NCI-H2196 (cell line): ENCODE data around the gene UNG.

Experiments used
- DNase-seq: peaks from one replicate; lab custom pipeline; 2025; ENCODE audit not compliant: unreplicated experiment; lab: John Stamatoyannopoulos, UW

UNG gene

GRCh38 chr12:109088818-109089217, 8.6 kb upstream of the UNG start:
- no peak for DNase-seq

- no peak for DNase-seq
Observed at GRCh38 chr12:109089683-109090082, 7.7 kb upstream of the UNG start.

- DNase-seq: no peak
Observed at GRCh38 chr12:109092497-109093021, 4.8 kb upstream of the UNG start.

DNA sequence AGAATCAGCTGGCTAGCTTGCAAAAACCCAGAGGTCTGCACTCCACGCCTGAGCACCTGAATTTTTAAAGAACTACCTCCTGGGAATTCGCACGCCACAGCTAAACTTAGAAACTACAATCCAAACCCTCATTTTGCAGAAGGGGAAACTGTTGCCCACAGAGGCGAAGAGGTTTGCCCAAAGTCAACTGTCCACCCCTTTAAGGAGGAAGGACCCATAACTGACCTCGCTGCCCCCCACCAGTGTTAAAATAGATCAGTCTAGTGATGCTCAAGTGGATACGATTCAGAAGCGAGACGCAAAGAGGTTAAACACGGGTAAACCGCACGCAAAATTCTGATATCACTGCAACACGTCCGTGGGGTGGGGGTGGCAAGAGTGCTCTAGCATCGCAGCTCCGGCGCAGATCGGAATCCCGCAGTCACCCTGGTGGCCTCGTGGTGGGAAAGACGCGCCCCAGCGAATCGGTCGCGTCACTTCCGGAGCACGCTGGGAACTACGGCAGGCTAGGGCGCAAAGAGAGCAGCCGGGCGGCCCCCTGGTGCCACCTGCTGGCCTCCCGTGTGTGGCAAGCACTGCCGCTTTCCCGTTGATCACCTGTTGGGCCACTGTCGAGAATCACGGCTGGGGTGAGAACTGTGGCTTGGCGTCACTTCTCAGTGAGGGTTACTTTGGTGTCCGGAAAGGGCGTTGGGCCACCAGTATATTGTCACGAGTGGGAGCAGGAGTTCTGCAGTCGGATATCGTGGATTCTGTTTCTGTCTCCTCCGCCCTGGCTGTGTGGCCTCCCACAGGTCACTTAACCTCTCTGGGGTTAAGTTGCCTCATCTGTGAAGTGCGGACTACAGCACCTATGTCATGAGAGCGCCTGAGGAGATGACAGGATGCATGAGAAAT, 4.1 kb upstream of the UNG start, which contains the start of gene ALKBH2:
Gene ALKBH2, minus strand, starts transcription at position 451 of the 897 bp plus-strand sequence. CDS start 686 bp downstream, outside the sequence.
- DNase-seq: peak; percentile 95

- DNase-seq: no peak
Observed at GRCh38 chr12:109097140-109097434, 310 bp upstream of the UNG start.

GRCh38 chr12:109098183-109098604, 797 bp downstream of the UNG start:
- no peak for DNase-seq

DNA sequence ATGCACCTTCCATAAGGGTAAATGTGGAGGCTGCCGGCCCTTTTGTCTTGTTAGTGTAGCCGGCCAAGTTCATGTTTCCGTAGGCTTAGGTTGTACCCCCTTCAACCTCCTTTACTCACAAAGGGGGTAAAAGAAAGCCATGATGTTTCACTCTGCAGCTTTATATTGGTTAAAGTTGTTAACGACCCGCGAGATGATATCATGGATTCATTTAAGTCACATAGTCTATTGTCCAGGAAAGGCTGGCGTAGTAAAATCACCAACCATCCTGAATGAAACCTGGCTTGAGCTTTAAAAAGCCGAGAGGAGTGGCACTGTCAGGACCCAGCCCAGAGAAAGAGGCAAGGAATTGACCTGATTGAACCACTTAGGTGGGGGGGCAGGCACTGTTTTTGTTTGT, 1.3 kb downstream of the UNG start:
- peak; percentile 37 for DNase-seq

GRCh38 chr12:109099431-109100020, 2.1 kb downstream of the UNG start:
- DNase-seq: no peak

DNA sequence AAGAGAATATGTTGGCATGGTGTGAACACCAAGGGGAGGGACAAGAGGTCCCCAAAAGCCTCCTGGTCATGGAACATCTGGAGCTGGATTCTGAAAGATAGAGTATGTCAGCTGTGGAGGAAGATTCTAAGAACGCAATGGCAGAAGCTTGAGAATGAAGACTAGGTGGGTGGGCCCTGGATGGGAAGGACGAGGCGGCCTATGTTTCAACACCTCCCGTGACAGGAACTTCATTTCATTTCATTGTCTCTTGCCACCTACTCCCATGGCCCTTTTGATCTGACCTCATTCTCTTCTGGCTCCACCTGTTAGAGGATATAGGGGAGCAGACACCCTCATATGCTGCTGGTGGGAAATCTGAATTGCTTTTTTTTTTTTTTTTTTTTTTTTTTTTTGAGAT, 3.3 kb downstream of the UNG start:
- no peak for DNase-seq

- DNase-seq: no peak
Observed at GRCh38 chr12:109102491-109102890, 5.1 kb downstream of the UNG start.

DNA sequence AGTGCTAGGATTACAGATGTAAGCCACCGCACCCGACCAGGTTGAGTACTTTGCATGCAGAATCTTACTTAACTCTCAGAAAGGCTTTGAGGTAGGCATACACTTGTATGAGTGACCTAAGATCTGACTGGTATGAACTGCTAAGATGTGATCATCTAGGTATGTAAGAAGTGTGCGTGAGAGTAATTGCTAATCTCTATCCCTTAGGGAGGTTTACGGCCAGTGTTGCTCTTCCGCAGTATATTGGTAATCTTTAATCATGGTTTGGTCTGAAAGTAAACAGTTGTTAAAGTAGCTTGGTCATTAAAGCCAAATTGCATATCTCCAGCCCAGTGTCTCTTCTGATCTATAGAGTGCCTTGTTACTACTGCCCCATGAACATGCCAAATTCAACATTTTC, 7.8 kb downstream of the UNG start:
- no peak for DNase-seq

- DNase-seq: no peak
Observed at GRCh38 chr12:109109746-109110350, 12.5 kb downstream of the UNG start.

DNA sequence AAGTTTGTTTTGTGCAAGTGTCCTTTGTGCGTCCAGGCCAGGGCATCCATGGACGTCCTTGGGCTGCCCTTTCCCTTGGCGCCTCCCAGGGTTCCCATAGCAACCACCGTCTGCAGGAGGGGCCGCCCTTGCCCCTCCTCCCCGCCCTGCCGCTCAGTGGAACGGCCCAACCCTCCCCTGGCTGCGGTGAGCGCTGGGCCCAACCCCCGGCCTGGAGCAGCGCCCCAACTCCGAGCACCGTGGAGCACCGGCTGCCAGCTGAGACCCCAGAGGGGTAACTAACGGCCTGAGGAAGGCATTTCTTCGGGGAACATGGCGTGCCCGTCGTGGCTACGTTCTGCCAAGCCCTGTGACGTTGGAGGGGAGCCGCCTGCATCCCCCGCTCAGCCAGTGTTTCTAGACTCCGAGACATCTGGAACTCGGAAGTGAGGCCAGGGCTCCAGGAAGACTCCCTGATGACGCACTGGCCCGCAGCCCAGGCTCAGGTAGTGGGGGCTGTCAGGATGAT, 13.6 kb downstream of the UNG start:
- DNase-seq: peak; percentile 91

GRCh38 chr12:109112720-109113465, 15.5 kb downstream of the UNG start:
- DNase-seq: no peak

GRCh38 chr12:109113661-109114321, 16.4 kb downstream of the UNG start:
- no peak for DNase-seq

DNA sequence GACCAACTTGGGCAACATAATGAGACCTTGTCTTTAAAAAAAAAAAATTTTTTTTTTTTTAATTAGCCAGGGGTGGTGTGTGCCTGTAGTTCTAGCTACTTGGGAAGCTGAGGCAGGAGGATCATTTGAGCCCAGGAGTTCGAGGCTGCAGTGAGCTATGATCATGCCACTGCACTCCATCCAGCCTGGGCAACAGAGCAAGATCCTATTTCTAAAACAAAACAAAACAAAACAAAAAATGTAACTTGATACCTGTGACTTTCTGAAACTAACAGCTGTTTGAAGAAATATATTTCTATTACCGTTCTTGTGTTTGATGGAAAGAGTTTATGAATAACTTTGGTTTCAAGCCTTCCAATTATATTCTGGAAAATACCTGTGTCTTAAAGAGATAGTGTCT, 17.2 kb downstream of the UNG start:
- no peak for DNase-seq

DNA sequence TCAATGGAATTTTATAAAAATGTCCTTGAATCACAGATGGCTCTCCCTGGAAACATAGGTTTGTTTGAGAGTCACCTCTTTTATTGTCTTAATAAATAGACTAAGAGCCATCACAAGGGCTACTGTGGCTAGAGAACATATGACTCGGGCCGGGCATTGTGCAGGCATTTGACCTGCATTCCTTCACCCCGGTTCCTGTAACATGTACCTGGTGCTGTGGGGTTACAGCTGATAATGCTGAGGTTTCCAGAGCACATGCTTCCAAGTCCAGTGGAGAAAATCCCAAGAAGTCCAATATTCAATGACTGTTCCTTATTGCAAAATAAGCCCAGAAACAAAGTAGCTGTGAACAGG, 18.0 kb downstream of the UNG start:
- no peak for DNase-seq

DNA sequence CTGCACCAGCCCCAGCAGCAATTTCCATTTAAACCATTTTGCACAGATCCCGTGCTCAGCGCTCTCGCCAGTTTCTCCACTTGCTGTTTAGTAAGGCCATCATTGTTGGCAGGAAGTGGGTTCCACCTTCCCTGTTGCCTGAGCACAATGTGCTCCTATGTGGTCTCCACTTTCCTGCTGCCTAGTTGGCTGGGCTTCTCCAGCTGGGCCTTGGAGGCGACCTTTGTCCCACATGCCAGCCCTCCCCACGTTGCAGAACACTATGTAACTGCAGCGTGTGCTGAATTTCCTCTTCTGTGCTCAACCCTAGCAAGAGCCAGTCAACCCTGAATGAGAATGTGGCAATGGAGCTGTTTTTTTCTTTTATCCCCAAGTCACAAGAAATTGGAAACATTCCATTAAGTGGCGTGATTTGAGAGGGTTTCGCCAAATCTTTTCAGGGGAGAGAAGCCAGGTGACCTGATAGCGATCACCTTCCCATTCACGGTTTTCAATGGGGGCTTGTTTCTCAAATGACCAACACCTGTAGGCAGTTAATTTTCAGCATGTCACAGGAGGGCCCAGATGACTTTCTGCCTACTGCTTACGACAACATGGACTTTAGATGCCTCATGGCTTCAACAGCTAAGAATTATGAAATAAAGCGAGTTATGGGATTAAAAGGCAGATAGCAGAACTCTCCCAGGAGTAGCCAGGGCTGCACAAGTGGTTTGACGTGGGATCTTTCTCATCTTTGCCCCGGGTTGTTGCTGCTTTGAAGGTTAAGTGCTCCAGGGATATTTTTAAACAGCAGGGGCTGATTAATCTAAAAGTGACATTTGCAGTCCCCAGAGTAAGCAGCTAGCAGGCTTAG, 18.6 kb downstream of the UNG start, which contains the start of gene ACACB:
Gene ACACB, plus strand, starts transcription at position 830 of the 853 bp plus-strand sequence. CDS start 22,819 bp downstream, outside the sequence.
- DNase-seq: no peak

- no peak for DNase-seq
Observed at GRCh38 chr12:109116611-109116949, 19.2 kb downstream of the UNG start.

DNA sequence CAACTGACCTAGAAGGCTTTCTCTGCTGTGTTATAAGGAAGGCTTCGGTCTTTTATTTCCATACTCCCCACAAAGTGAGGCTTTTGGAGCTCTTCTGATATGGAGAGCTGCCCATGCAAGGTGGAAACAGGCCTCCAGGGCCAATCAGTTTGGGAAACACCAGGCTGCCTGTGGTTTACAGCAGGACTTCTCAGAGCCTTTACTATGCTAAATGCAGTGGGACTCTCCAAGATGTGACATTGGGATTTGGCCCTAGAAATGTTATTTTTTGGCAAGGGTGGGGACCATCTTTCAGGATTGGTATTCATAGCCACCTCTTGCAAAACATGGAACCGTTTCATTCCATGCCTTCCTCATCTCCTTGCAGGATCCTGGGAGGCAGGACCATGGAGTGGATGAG, 22.7 kb downstream of the UNG start:
- no peak for DNase-seq
